ENCODE measurements around the gene ADARB2. TPM values are rescaled to one million over a fixed set of nuclear protein-coding genes. Genes with fewer than 3 reads are reported as not detected.

Gene ADARB2
- total and polyA plus RNA-seq, 2 donors, result 0.66 to 2.5 TPM

GRCh38 chr10:1406132-1406966, 331.0 kb downstream of the ADARB2 start:
- Histone ChIP-seq H3K27ac (ENCODE audit: low read depth in 1 of 2, low read length in 1 of 2) (no peak overlapping the region), H3K4me1 (ENCODE audit: control insufficient read depth in 2 of 2, insufficient read depth in 2 of 2, low read length in 2 of 2) (no peaks in the 10 kb centered on the region), H3K36me3 (ENCODE audit: control insufficient read depth in 2 of 2, insufficient read depth in 2 of 2, low read length in 1 of 2) (no peaks in the 10 kb centered on the region), H3K9me3 (ENCODE audit: control insufficient read depth in 2 of 2, insufficient read depth in 1 of 2, low read length in 1 of 2) (no peaks in the 10 kb centered on the region), H3K27me3 (ENCODE audit: control insufficient read depth in 2 of 2, insufficient read depth in 1 of 2, low read length in 1 of 2) (no peaks in the 10 kb centered on the region), H3K4me3 (ENCODE audit: low read length in 2 of 2) (no peak overlapping the region)
- 96% methylated on average over 14 of the region's 14 CpGs for WGBS
- DNase-seq (ENCODE audit: low read depth in 6 of 9, low spot score in 9 of 9), result no peak

GRCh38 chr10:1404323-1405260, 332.7 kb downstream of the ADARB2 start:
- Histone ChIP-seq H3K27me3 (ENCODE audit: control insufficient read depth in 2 of 2, insufficient read depth in 1 of 2, low read length in 1 of 2) (no peaks in the 10 kb centered on the region), H3K4me1 (ENCODE audit: control insufficient read depth in 2 of 2, insufficient read depth in 2 of 2, low read length in 2 of 2) (no peaks in the 10 kb centered on the region), H3K4me3 (ENCODE audit: low read length in 2 of 2) (no peak overlapping the region), H3K9me3 (ENCODE audit: control insufficient read depth in 2 of 2, insufficient read depth in 1 of 2, low read length in 1 of 2) (no peaks in the 10 kb centered on the region), H3K36me3 (ENCODE audit: control insufficient read depth in 2 of 2, insufficient read depth in 2 of 2, low read length in 1 of 2) (no peaks in the 10 kb centered on the region), H3K27ac (ENCODE audit: low read depth in 1 of 2, low read length in 1 of 2) (no peak overlapping the region)
- no peak for DNase-seq (ENCODE audit: low read depth in 6 of 9, low spot score in 9 of 9)
- 95% methylated on average over 29 of the region's 29 CpGs for WGBS

- WGBS, result 70% methylated on average over 18 of the region's 18 CpGs
Observed at GRCh38 chr10:1403508-1404322, 333.6 kb downstream of the ADARB2 start.

GRCh38 chr10:1402816-1403507, 334.4 kb downstream of the ADARB2 start:
- DNase-seq (ENCODE audit: low read depth in 6 of 9, low spot score in 9 of 9), result no peak
- Histone ChIP-seq H3K27ac (ENCODE audit: low read depth in 1 of 2, low read length in 1 of 2) (no peak overlapping the region), H3K27me3 (ENCODE audit: control insufficient read depth in 2 of 2, insufficient read depth in 1 of 2, low read length in 1 of 2) (no peaks in the 10 kb centered on the region), H3K36me3 (ENCODE audit: control insufficient read depth in 2 of 2, insufficient read depth in 2 of 2, low read length in 1 of 2) (no peaks in the 10 kb centered on the region), H3K9me3 (ENCODE audit: control insufficient read depth in 2 of 2, insufficient read depth in 1 of 2, low read length in 1 of 2) (no peaks in the 10 kb centered on the region), H3K4me1 (ENCODE audit: control insufficient read depth in 2 of 2, insufficient read depth in 2 of 2, low read length in 2 of 2) (no peaks in the 10 kb centered on the region), H3K4me3 (ENCODE audit: low read length in 2 of 2) (no peak overlapping the region)
- 95% methylated on average over 27 of the region's 27 CpGs for WGBS

More at GRCh38 chr10:1403508-1404322, 333.6 kb downstream of the ADARB2 start:
- no peak for DNase-seq (ENCODE audit: low read depth in 6 of 9, low spot score in 9 of 9)
- Histone ChIP-seq H3K4me3 (ENCODE audit: low read length in 2 of 2) (no peak overlapping the region), H3K9me3 (ENCODE audit: control insufficient read depth in 2 of 2, insufficient read depth in 1 of 2, low read length in 1 of 2) (no peaks in the 10 kb centered on the region), H3K4me1 (ENCODE audit: control insufficient read depth in 2 of 2, insufficient read depth in 2 of 2, low read length in 2 of 2) (no peaks in the 10 kb centered on the region), H3K27ac (ENCODE audit: low read depth in 1 of 2, low read length in 1 of 2) (no peak overlapping the region), H3K27me3 (ENCODE audit: control insufficient read depth in 2 of 2, insufficient read depth in 1 of 2, low read length in 1 of 2) (no peaks in the 10 kb centered on the region), H3K36me3 (ENCODE audit: control insufficient read depth in 2 of 2, insufficient read depth in 2 of 2, low read length in 1 of 2) (no peaks in the 10 kb centered on the region)

GRCh38 chr10:1402016-1402770, 335.1 kb downstream of the ADARB2 start:
- Histone ChIP-seq H3K4me1 (ENCODE audit: control insufficient read depth in 2 of 2, insufficient read depth in 2 of 2, low read length in 2 of 2) (no peaks in the 10 kb centered on the region), H3K9me3 (ENCODE audit: control insufficient read depth in 2 of 2, insufficient read depth in 1 of 2, low read length in 1 of 2) (no peaks in the 10 kb centered on the region), H3K4me3 (ENCODE audit: low read length in 2 of 2) (no peak overlapping the region), H3K27ac (ENCODE audit: low read depth in 1 of 2, low read length in 1 of 2) (no peak overlapping the region), H3K27me3 (ENCODE audit: control insufficient read depth in 2 of 2, insufficient read depth in 1 of 2, low read length in 1 of 2) (no peaks in the 10 kb centered on the region), H3K36me3 (ENCODE audit: control insufficient read depth in 2 of 2, insufficient read depth in 2 of 2, low read length in 1 of 2) (no peaks in the 10 kb centered on the region)
- DNase-seq (ENCODE audit: low read depth in 6 of 9, low spot score in 9 of 9), result no peak
- 89% methylated on average over 25 of the region's 25 CpGs for WGBS

GRCh38 chr10:1401071-1401965, 336.0 kb downstream of the ADARB2 start:
- no peaks in the 10 kb centered on the region for H3K4me1 ChIP-seq (ENCODE audit: control insufficient read depth in 2 of 2, insufficient read depth in 2 of 2, low read length in 2 of 2)
- H3K9me3 ChIP-seq (ENCODE audit: control insufficient read depth in 2 of 2, insufficient read depth in 1 of 2, low read length in 1 of 2), result no peaks in the 10 kb centered on the region
- H3K27ac ChIP-seq (ENCODE audit: low read depth in 1 of 2, low read length in 1 of 2), result no peak overlapping the region
- H3K4me3 ChIP-seq (ENCODE audit: low read length in 2 of 2), result no peak overlapping the region
- no peak for DNase-seq (ENCODE audit: low read depth in 6 of 9, low spot score in 9 of 9)
- H3K27me3 ChIP-seq (ENCODE audit: control insufficient read depth in 2 of 2, insufficient read depth in 1 of 2, low read length in 1 of 2), result no peaks in the 10 kb centered on the region
- H3K36me3 ChIP-seq (ENCODE audit: control insufficient read depth in 2 of 2, insufficient read depth in 2 of 2, low read length in 1 of 2), result no peaks in the 10 kb centered on the region
- WGBS, result 93% methylated on average over 35 of the region's 35 CpGs

GRCh38 chr10:1400101-1401070, 336.9 kb downstream of the ADARB2 start:
- Histone ChIP-seq H3K36me3 (ENCODE audit: control insufficient read depth in 2 of 2, insufficient read depth in 2 of 2, low read length in 1 of 2) (no peaks in the 10 kb centered on the region), H3K4me3 (ENCODE audit: low read length in 2 of 2) (no peak overlapping the region), H3K9me3 (ENCODE audit: control insufficient read depth in 2 of 2, insufficient read depth in 1 of 2, low read length in 1 of 2) (no peaks in the 10 kb centered on the region), H3K27ac (ENCODE audit: low read depth in 1 of 2, low read length in 1 of 2) (no peak overlapping the region), H3K27me3 (ENCODE audit: control insufficient read depth in 2 of 2, insufficient read depth in 1 of 2, low read length in 1 of 2) (no peaks in the 10 kb centered on the region), H3K4me1 (ENCODE audit: control insufficient read depth in 2 of 2, insufficient read depth in 2 of 2, low read length in 2 of 2) (no peaks in the 10 kb centered on the region)
- 89% methylated on average over 30 of the region's 30 CpGs for WGBS
- DNase-seq (ENCODE audit: low read depth in 6 of 9, low spot score in 9 of 9), result no peak

All from thymus (tissue), 11 donors.